GM10266 (cell line): ENCODE data around the gene COX7A2L.

Experiments
- DNase-seq: peaks from one replicate; pipeline ENCODE4 v3.0.0; 2012; ENCODE audit errors: extremely low spot score
- TF ChIP-seq, protein P1 (sequence below): IDR thresholded peaks from 2 replicates; pipeline ENCODE4 v1.5.1; 2012; ENCODE audit warnings: mild to moderate bottlenecking, low read depth; ENCODE audit not compliant: control insufficient read depth, insufficient read depth; ENCODE audit errors: missing control alignments

Gene COX7A2L

DNA sequence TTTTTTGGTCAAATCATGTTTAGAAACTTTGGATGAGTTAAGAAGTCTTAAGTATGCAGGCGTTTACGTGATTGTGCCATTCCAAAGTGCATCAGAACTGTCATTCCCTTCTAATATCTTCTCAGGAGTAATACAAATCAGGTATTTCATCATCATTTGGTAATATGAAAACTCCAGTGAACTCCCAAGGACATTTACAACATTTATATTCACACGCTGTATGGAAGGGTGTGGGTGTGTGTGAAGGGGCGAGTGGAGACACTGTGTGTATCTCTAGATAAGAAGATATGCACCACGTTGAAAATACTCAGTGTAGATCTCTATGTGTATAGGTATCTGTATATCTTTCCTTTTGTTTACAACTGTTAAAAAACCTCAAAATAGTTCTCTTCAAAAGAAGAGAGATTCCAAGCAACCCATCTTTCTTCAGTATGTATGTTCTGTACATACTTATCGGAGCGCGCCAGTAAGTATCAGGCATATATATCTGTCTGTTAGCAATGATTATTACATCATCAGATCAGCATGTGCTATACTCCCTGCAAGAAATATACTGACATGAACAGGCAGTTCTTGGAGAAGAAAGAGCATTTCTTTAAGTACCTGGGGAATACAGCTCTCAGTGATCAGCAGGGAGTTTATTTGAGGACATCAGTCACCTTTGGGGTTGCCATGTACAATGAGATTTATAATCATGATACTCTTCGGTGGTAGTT, 29.3 kb downstream of the COX7A2L start:
- no peak for DNase-seq
- TF ChIP-seq, protein P1, sequence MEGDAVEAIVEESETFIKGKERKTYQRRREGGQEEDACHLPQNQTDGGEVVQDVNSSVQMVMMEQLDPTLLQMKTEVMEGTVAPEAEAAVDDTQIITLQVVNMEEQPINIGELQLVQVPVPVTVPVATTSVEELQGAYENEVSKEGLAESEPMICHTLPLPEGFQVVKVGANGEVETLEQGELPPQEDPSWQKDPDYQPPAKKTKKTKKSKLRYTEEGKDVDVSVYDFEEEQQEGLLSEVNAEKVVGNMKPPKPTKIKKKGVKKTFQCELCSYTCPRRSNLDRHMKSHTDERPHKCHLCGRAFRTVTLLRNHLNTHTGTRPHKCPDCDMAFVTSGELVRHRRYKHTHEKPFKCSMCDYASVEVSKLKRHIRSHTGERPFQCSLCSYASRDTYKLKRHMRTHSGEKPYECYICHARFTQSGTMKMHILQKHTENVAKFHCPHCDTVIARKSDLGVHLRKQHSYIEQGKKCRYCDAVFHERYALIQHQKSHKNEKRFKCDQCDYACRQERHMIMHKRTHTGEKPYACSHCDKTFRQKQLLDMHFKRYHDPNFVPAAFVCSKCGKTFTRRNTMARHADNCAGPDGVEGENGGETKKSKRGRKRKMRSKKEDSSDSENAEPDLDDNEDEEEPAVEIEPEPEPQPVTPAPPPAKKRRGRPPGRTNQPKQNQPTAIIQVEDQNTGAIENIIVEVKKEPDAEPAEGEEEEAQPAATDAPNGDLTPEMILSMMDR, result no peak

DNA sequence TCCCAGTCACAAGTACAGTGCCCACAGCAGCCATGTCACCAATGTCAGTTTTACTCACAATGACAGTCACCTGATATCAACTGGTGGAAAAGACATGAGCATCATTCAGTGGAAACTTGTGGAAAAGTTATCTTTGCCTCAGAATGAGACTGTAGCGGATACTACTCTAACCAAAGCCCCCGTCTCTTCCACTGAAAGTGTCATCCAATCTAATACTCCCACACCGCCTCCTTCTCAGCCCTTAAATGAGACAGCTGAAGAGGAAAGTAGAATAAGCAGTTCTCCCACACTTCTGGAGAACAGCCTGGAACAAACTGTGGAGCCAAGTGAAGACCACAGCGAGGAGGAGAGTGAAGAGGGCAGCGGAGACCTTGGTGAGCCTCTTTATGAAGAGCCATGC, 31.3 kb downstream of the COX7A2L start:
- TF ChIP-seq, protein P1, result no peak
- DNase-seq, result no peak

DNA sequence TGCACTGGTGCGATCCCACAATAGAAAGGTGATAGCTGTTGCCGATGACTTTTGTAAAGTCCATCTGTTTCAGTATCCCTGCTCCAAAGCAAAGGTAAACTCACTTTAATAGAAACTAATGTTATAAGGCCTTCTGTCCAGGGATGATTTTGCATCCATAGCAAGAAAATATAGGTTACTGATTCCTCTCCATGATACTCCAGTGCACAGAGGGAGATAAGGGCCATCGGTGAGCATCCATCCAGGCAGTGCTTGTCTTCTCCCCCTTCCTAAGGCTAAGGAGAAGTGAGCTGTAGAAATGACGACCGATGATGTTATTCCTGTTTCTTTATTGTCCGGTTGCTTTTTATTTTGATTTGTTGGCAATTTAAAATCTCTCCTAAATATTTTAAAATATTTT, 32.1 kb downstream of the COX7A2L start:
- no peak for DNase-seq
- TF ChIP-seq, protein P1, result no peak

DNA sequence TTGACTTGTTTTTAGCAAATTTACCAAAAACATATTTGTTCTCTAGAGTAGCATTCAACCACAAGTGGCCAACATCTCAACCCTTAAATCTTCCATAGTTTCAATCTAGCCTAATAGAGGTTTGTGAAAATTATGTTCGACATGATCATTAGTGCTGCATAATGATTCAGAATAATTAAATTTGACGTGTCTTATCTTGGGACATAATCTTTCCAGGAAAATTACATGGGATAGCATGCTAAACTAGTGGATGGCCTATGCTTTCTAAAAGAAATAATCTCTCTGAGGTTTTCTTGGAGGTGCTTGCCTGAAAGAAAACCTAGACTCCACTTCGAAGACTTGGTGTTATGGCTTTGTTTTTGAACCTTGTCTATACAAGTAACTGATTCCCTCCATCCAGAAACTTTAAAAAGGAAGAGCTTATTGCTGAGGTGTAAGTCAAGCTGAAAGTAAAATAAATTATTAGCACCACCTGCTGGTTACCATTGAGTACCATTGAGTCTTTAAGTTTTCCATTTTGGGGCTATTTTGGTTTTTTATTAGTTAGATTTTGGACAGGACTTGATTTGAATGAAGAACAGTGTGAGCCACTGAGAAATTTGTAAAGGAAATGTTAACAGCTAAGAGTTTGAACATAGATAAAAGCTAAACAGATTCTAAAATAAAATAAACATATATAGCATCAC, 32.7 kb downstream of the COX7A2L start:
- peak; percentile 17 for DNase-seq
- TF ChIP-seq, protein P1, result peak; percentile 43

DNA sequence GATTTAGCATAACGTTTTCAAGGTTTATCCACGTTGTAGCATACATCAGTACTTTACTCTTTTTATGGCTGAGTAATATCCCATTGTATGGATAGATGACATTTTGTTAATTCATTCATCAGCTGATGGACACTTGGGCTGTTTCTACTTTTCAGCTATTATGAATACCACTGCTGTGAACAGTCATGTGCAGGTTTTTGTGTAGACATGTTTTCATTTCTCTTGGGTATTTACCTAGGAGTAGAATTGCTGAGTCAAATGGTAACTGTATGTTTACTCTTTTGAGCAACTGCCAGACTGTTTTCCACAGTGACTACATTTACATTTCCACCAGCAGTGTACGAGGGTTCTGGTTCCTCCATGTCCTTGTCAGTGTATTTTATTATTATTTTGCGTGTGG, 33.9 kb downstream of the COX7A2L start:
- TF ChIP-seq, protein P1, result no peak
- no peak for DNase-seq

DNA sequence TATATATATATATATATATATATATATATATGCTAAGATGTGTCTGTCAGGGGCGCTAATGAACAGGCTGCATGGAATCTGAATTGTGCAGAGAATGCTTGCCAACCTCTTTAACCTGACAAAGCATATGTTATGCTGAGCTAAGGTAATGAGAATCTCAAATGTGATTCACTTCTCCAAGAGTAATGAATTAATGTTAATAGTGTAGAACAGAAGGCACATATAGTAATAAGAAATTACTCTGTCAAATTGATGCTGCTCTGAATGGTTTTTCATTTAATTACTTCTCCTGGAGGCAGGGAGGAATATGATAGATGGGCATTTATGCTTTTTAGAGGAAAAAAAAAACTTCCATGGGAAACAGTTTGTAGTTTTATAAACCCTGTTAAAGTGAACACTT, 35.4 kb downstream of the COX7A2L start:
- DNase-seq, result no peak
- TF ChIP-seq, protein P1, result no peak

DNA sequence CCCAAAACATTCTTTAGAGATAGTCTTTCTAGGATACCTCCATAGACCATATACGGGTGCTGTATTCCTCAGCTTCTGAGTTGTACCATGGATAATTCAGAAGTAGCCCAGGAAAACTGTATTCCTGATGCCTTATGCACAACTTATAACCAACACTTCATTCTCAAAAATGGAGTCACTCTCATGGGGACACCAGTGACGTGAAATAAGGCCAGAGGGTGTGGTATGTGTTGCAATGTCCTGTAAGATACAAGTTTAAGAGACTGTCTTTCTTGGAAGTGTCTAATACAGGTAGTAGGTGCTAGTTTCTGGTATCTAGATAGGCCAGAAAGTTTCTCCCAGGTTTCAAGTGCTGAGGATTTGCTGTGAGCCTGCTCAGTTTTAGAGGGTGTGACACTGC, 36.1 kb downstream of the COX7A2L start:
- TF ChIP-seq, protein P1, result no peak
- DNase-seq, result no peak
